MM.1S (cell line): ENCODE data around the gene PIN1.

ENCODE experiments used
- DNase-seq: peaks from one replicate; pipeline ENCODE4 v3.0.0-alpha.2; 2015
- H2AFZ ChIP-seq: fragments of 300-600 bp; sonication (generic); 2 replicates; pipeline ENCODE4 v1.6.0; 2016; ENCODE audit warnings: antibody characterized with exemption, low read length
- H3F3A ChIP-seq: fragments of 300-600 bp; sonication (generic); 2 replicates; pipeline ENCODE4 v1.6.1; 2016; ENCODE audit warnings: mild to moderate bottlenecking, antibody characterized with exemption, low read length, moderate library complexity, mixed read lengths; ENCODE audit not compliant: insufficient read depth
- H3K27ac ChIP-seq: fragments of 300-600 bp; sonication (generic); 2 replicates; pipeline ENCODE4 v1.5.1; 2016; ENCODE audit warnings: mild to moderate bottlenecking, low read length
- H3K27me3 ChIP-seq: fragments of 300-600 bp; sonication (generic); replicated peaks from 2 replicates; pipeline ENCODE4 v1.6.0; 2016; ENCODE audit warnings: low read length; ENCODE audit not compliant: insufficient read depth
- H3K36me3 ChIP-seq: fragments of 300-600 bp; sonication (generic); replicated peaks from 2 replicates; pipeline ENCODE4 v1.6.1; 2016; ENCODE audit warnings: mild to moderate bottlenecking, low read length, mixed read lengths; ENCODE audit not compliant: insufficient read depth
- H3K4me1 ChIP-seq: fragments of 300-600 bp; sonication (generic); 2 replicates; pipeline ENCODE4 v1.6.1; 2016; ENCODE audit warnings: low read length, mixed read lengths
- H3K4me2 ChIP-seq: fragments of 300-600 bp; sonication (generic); 2 replicates; pipeline ENCODE4 v1.6.0; 2016; ENCODE audit warnings: low read depth, low read length
- H3K4me3 ChIP-seq: fragments of 300-600 bp; sonication (generic); 2 replicates; pipeline ENCODE4 v1.5.1; 2016; ENCODE audit warnings: low read length, mixed read lengths
- H3K79me2 ChIP-seq: fragments of 300-600 bp; sonication (generic); 2 replicates; pipeline ENCODE4 v1.6.1; 2016; ENCODE audit warnings: mixed run types, low read length, mixed read lengths
- H3K9ac ChIP-seq: fragments of 300-600 bp; sonication (generic); 2 replicates; pipeline ENCODE4 v1.6.1; 2016; ENCODE audit warnings: low read length, mixed read lengths
- H3K9me2 ChIP-seq: fragments of 300-600 bp; sonication (generic); replicated peaks from 2 replicates; pipeline ENCODE4 v1.6.1; 2016; ENCODE audit warnings: mild to moderate bottlenecking, low read length, mixed read lengths; ENCODE audit not compliant: insufficient read depth
- H3K9me3 ChIP-seq: fragments of 300-600 bp; sonication (generic); replicated peaks from 2 replicates; pipeline ENCODE4 v1.6.1; 2016; ENCODE audit warnings: mild to moderate bottlenecking, low read length, mixed read lengths; ENCODE audit not compliant: insufficient read depth
- H4K20me1 ChIP-seq: fragments of 300-600 bp; sonication (generic); 2 replicates; pipeline ENCODE4 v1.6.1; 2016; ENCODE audit warnings: mild to moderate bottlenecking, low read length, moderate library complexity, mixed read lengths; ENCODE audit not compliant: insufficient read depth
- CTCF ChIP-seq: fragments of 300-600 bp; sonication (generic); IDR thresholded peaks from 2 replicates; pipeline ENCODE4 v1.5.1; 2016; ENCODE audit warnings: antibody characterized with exemption, low read length, mixed read lengths
- EZH2 ChIP-seq: fragments of 300-600 bp; sonication (generic); optimal IDR thresholded peaks from 2 replicates; pipeline ENCODE3; 2017; ENCODE audit warnings: low read depth, mild to moderate bottlenecking, antibody characterized with exemption, low read length, mixed read lengths
- EZH2phosphoT487 ChIP-seq: fragments of 300-600 bp; sonication (generic); IDR thresholded peaks from 2 replicates; pipeline ENCODE4 v1.6.1; 2018; ENCODE audit warnings: antibody characterized with exemption, low read length

PIN1 gene

GRCh38 chr19:9857076-9857721 is 22.1 kb downstream of the PIN1 start:
- no peaks in the 10 kb centered on the region for H3F3A ChIP-seq
- DNase-seq, result no peak
- no peaks in the 10 kb centered on the region for H4K20me1 ChIP-seq
- no peak for TF ChIP-seq EZH2phosphoT487
- no peak for TF ChIP-seq EZH2
- no peak for TF ChIP-seq CTCF
- no peaks in the 10 kb centered on the region for H3K27me3 ChIP-seq
- H2AFZ ChIP-seq, result no peak overlapping the region
- no peaks in the 10 kb centered on the region for H3K79me2 ChIP-seq
- no peak overlapping the region for H3K27ac ChIP-seq
- H3K9me3 ChIP-seq, result no peaks in the 10 kb centered on the region
- no peak overlapping the region for H3K4me3 ChIP-seq
- H3K4me1 ChIP-seq, result no peaks in the 10 kb centered on the region
- no peaks in the 10 kb centered on the region for H3K9me2 ChIP-seq
- H3K36me3 ChIP-seq, result no peaks in the 10 kb centered on the region
- no peak overlapping the region for H3K4me2 ChIP-seq
- H3K9ac ChIP-seq, result no peak overlapping the region

DNA sequence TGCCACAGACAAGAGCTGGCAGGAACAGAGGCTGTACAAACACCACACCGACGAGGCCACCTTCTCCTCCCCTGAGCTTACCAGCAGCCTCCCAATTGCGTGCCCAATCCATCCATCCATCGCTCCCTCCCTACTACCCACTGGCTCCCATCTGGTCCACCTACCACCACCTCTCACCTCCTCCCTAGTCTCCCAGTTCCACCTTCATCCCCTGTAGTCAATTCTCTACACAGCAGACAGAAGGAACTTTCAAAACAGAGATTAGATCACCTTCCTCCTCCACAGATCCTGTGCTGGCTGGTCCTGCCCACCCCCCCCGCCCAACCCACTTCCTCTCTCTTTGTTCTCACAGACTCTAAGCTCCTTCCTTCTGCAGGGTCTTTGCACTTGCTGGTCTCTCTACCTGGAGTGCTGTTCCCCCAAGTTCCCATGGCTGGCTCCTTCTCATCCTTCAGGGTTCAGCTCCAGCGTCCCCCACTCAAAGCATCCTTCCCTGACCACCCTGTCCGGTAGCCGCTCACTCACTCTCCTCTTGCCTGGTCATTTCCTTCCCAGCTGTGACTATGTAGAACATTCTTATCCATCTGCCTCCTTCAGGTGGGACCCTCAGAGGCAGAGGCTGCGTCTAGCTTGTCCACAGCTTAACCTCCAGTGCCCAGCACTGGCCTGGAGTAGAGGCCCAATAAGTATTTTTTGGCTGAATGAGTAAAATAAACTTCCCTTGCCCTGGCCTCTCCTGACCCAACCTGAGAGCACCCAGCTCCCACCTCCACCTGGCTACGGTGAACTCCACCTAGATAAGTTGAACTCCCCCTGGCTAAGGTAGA is 23.0 kb downstream of the PIN1 start:
- no peaks in the 10 kb centered on the region for H3K27me3 ChIP-seq

GRCh38 chr19:9858766-9859165 is 23.6 kb downstream of the PIN1 start:
- H3F3A ChIP-seq, result no peaks in the 10 kb centered on the region
- no peaks in the 10 kb centered on the region for H3K36me3 ChIP-seq
- H3K4me3 ChIP-seq, result no peak overlapping the region
- DNase-seq, result no peak
- no peaks in the 10 kb centered on the region for H4K20me1 ChIP-seq
- no peaks in the 10 kb centered on the region for H3K27me3 ChIP-seq
- no peaks in the 10 kb centered on the region for H3K4me1 ChIP-seq
- H3K79me2 ChIP-seq, result no peaks in the 10 kb centered on the region
- H3K9me2 ChIP-seq, result no peaks in the 10 kb centered on the region
- no peak overlapping the region for H2AFZ ChIP-seq
- no peak overlapping the region for H3K9ac ChIP-seq
- H3K27ac ChIP-seq, result no peak overlapping the region
- TF ChIP-seq CTCF, result no peak
- no peak for TF ChIP-seq EZH2
- TF ChIP-seq EZH2phosphoT487, result no peak
- H3K9me3 ChIP-seq, result no peaks in the 10 kb centered on the region
- H3K4me2 ChIP-seq, result no peak overlapping the region

More for the DNA sequence above, 23.0 kb downstream of the PIN1 start:
- no peaks in the 10 kb centered on the region for H3K9me3 ChIP-seq
- no peaks in the 10 kb centered on the region for H3K36me3 ChIP-seq
- H4K20me1 ChIP-seq, result no peaks in the 10 kb centered on the region
- TF ChIP-seq CTCF (no peak), EZH2 (no peak), EZH2phosphoT487 (no peak)
- no peaks in the 10 kb centered on the region for H3F3A ChIP-seq
- no peak for DNase-seq
- no peaks in the 10 kb centered on the region for H3K4me1 ChIP-seq
- no peak overlapping the region for H3K4me3 ChIP-seq
- H3K9ac ChIP-seq, result no peak overlapping the region
- no peak overlapping the region for H3K4me2 ChIP-seq
- no peaks in the 10 kb centered on the region for H3K9me2 ChIP-seq
- no peak overlapping the region for H3K27ac ChIP-seq
- no peaks in the 10 kb centered on the region for H3K79me2 ChIP-seq
- H2AFZ ChIP-seq, result no peak overlapping the region
